Esophagus muscularis mucosa (tissue), 4 donors: ENCODE data around the gene SPEG. TPM values are rescaled to one million over a fixed set of nuclear protein-coding genes. Genes with fewer than 3 reads are reported as not detected.

Experiments
- DNase-seq: peaks from one replicate; pipeline ENCODE4 v3.0.0-alpha.2; 2017; ENCODE audit errors: extremely low spot score
- H3K27ac ChIP-seq, 4 donors: fragments of 200-600 bp; sonication (generic); replicated peaks in 1 of 4; 1 replicate in 3 of 4; 2 replicates in 1 of 4; pipeline ENCODE4 v1.5.1; 2016 to 2019; ENCODE audit warnings: mild to moderate bottlenecking in 1 of 4
- H3K27me3 ChIP-seq, 4 donors: fragments of 200-600 bp; sonication (generic); one replicate each; pipeline versions ENCODE4 v1.5.1 to v1.6.0; 2016 to 2019
- H3K36me3 ChIP-seq, 4 donors: fragments of 200-600 bp; sonication (generic); one replicate each; pipeline ENCODE4 v1.5.1; 2016 to 2019
- H3K4me1 ChIP-seq, 4 donors: fragments of 200-600 bp; sonication (generic); one replicate each; pipeline ENCODE4 v1.5.1; 2016 to 2019
- H3K4me3 ChIP-seq, 4 donors: fragments of 200-600 bp; sonication (generic); 1 replicate in 2 of 4; 2 replicates in 2 of 4; pipeline ENCODE4 v1.5.1; 2016 to 2019; ENCODE audit warnings: mild to moderate bottlenecking in 4 of 4, moderate library complexity in 1 of 4
- H3K9me3 ChIP-seq, 4 donors: fragments of 200-600 bp; sonication (generic); 1 replicate in 3 of 4; 2 replicates in 1 of 4; pipeline ENCODE4 v1.5.1; 2016 to 2019
- CTCF ChIP-seq, 3 experiments: fragments of 200-600 bp in 2 of 3; fragments of 450-650 bp in 1 of 3; sonication (generic) in 2 of 3; IDR thresholded peaks; one replicate each; pipeline ENCODE4 v1.5.1; 2017 to 2019; ENCODE audit warnings: antibody characterized with exemption in 3 of 3, mild to moderate bottlenecking in 2 of 3, moderate library complexity in 1 of 3
- EP300 ChIP-seq: sonication (generic); formaldehyde crosslinking; IDR thresholded peaks from one replicate; pipeline ENCODE4 v1.6.1; 2017; ENCODE audit warnings: antibody characterized with exemption
- POLR2A ChIP-seq: fragments of 450-650 bp; IDR thresholded peaks from one replicate; pipeline ENCODE4 v1.6.1; 2017; ENCODE audit warnings: antibody characterized with exemption, moderate library complexity, mild to moderate bottlenecking, low read depth
- POLR2AphosphoS5 ChIP-seq, 2 donors: sonication (generic); formaldehyde crosslinking; IDR thresholded peaks; one replicate each; pipeline ENCODE4 v1.6.1; 2017; ENCODE audit warnings: antibody characterized with exemption in 2 of 2
- WGBS: methylation state at CpG from one replicate; pipeline ENCODE4 v1.1.5; 2018; 5-methylcytosine and 5-hydroxymethylcytosine counted together
- intact Hi-C: fragments of 100-400 bp; cut with DNase I; formaldehyde crosslinking; loops from one replicate; pipeline ENCODE4 v1.15.1; 2023
- total RNA-seq, 4 donors: library from RNA; depleted of rRNA; stranded (reverse); fragments of >200 nt; gene quantifications; one replicate each; pipeline versions ENCODE4 v1.1.0 to v1.2.1, GENCODE V29; 2016

SPEG gene
- total RNA-seq, 4 donors from 2014 or later = 115 to 251 (median 180) TPM

- Histone ChIP-seq H3K27ac (no peak overlapping the region), H3K9me3 (no peaks in the 10 kb centered on the region), H3K36me3 (no peaks in the 10 kb centered on the region), H3K4me3 (no peak overlapping the region), H3K27me3 (peaks cover 0 to 61% (median 3%) of the 10 kb centered on the region in 4 donors), H3K4me1 (peaks cover 18 to 31% (median 26%) of the 10 kb centered on the region in 4 donors)
- intact Hi-C loops = no loop called here
- 71% methylated on average over 3 of the region's 5 CpGs for WGBS
- no peak for TF ChIP-seq CTCF (IDR thresholded peaks at IDR 0.05)
- no peak for TF ChIP-seq POLR2A
- DNase-seq = no peak
Observed at GRCh38 chr2:219527472-219527871, 92.8 kb downstream of the SPEG start.

- Histone ChIP-seq H3K9me3 (no peaks in the 10 kb centered on the region), H3K36me3 (no peaks in the 10 kb centered on the region), H3K27me3 (peaks cover 0 to 37% (median 0%) of the 10 kb centered on the region in 4 donors), H3K4me1 (peaks cover 9 to 19% (median 15%) of the 10 kb centered on the region in 4 donors), H3K27ac (peak overlapping the region in 1 of 4 donors; percentile 45), H3K4me3 (peak overlapping the region; percentile 11 to 32 (median 29))
- TF ChIP-seq CTCF (IDR thresholded peaks at IDR 0.05) = peak; percentile 96 to 99 (median 97)
- TF ChIP-seq POLR2AphosphoS5 (IDR thresholded peaks at IDR 0.05) = peak; percentile 44 to 68
- no peak for TF ChIP-seq EP300
- intact Hi-C loops = loop anchor here (2.0 to 5.0 kb wide), 3 partner anchors 33 to 130 kb away; partner anchors contain the start of gene GMPPA
- no peak for DNase-seq
- 16% methylated on average over 19 of the region's 21 CpGs for WGBS
Observed at GRCh38 chr2:219530048-219530963, 95.7 kb downstream of the SPEG start.

DNA sequence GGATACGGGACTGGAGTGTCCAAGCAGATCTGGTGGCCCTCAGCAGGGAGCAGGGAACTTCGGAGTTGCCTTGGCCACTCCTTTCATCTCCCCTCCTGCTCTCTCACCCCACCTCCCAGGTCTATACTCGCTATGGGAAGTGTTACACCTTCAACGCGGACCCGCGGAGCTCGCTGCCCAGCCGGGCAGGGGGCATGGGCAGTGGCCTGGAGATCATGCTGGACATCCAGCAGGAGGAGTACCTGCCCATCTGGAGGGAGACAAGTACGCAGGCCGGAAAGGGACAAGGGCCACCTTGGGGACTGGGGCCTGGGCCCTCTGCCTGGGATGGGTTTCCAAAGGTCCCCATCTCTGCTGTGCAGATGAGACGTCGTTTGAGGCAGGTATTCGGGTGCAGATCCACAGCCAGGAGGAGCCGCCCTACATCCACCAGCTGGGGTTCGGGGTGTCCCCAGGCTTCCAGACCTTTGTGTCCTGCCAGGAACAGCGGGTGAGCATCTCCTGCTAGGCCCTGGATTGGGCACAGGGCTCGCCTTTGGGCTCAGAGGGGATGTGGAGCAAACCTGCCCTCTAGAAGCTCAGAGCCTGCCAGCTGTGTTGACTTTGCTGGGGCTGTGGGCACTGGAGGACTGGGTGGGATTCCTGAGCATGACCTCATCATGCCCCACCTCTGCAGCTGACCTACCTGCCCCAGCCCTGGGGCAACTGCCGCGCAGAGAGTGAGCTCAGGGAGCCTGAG is 97.2 kb downstream of the SPEG start:
- intact Hi-C loops = loop anchor here (2.0 to 5.0 kb wide), 3 partner anchors 35 to 131 kb away; partner anchors contain the start of gene GMPPA
- H3K4me1 ChIP-seq = peaks cover 6 to 16% (median 14%) of the 10 kb centered on the region in 4 donors
- H3K27me3 ChIP-seq = peaks cover 0 to 25% (median 0%) of the 10 kb centered on the region in 4 donors
- H3K9me3 ChIP-seq = no peaks in the 10 kb centered on the region
- TF ChIP-seq EP300 = no peak
- no peak for TF ChIP-seq POLR2AphosphoS5 (IDR thresholded peaks at IDR 0.05)
- TF ChIP-seq POLR2A = no peak
- no peak for TF ChIP-seq CTCF (IDR thresholded peaks at IDR 0.05)
- no peak for DNase-seq
- no peaks in the 10 kb centered on the region for H3K36me3 ChIP-seq
- no peak overlapping the region for H3K4me3 ChIP-seq
- no peak overlapping the region for H3K27ac ChIP-seq
- WGBS = 90% methylated on average over 17 of the region's 20 CpGs

DNA sequence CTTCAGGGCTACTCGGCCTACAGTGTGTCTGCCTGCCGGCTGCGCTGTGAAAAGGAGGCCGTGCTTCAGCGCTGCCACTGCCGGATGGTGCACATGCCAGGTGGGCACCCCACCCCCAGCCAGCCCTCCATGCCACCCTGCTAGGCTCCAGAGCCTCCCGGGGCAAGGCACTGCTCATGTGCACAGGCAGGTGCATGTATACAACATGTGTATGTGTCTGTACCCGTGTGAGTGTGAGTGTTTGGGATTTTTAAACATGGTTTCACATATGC is 97.7 kb downstream of the SPEG start:
- H3K36me3 ChIP-seq = no peaks in the 10 kb centered on the region
- 40% methylated on average over 1 of the region's 8 CpGs for WGBS
- no peak overlapping the region for H3K27ac ChIP-seq
- no peak for TF ChIP-seq POLR2AphosphoS5 (IDR thresholded peaks at IDR 0.05)
- TF ChIP-seq CTCF (IDR thresholded peaks at IDR 0.05) = no peak
- TF ChIP-seq POLR2A = no peak
- TF ChIP-seq EP300 = no peak
- DNase-seq = no peak
- peaks cover 6 to 13% (median 11%) of the 10 kb centered on the region in 4 donors for H3K4me1 ChIP-seq
- H3K4me3 ChIP-seq = no peak overlapping the region
- H3K27me3 ChIP-seq = peaks cover 0 to 21% (median 0%) of the 10 kb centered on the region in 4 donors
- H3K9me3 ChIP-seq = no peaks in the 10 kb centered on the region
- intact Hi-C loops = loop anchor here (5.0 kb wide), 2 partner anchors 35 to 55 kb away; partner anchors contain the start of gene GMPPA
